ENCODE results near the gene ANAPC13. TPM values are rescaled to one million over a fixed set of nuclear protein-coding genes. Genes with fewer than 3 reads are reported as not detected.

Gene ANAPC13
- total RNA-seq, 1 experiment from 2014 or later = 47.3 TPM

DNA sequence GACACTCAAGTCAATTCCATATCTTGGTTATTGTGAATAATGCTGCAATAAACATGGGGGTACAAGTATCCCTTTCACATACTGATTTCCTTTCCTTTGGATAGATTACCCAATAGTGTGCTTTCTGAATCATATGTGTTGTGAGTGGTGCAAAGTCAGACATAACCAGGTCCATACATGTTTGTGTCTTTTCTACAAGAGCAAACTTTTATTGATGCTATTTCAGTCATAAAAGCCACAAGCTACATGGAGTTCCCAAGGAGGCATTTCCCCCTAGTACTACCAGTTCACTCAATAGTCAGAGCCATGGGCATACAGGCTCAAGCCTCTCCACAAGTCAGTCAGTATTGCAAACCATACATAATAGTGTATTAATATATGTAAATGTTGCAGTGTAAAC lies 10.2 kb upstream of the ANAPC13 start:
- Histone ChIP-seq H3K27ac (ENCODE audit: low read length) (no peak overlapping the region), H3K4me2 (ENCODE audit: low read depth, low read length, poor library complexity, severe bottlenecking) (no peak overlapping the region), H3K9me3 (ENCODE audit: low read length) (no peaks in the 10 kb centered on the region), H3K4me1 (ENCODE audit: low read length) (peaks cover 6% of the 10 kb centered on the region), H3K27me3 (ENCODE audit: low read length) (no peaks in the 10 kb centered on the region), H3K9ac (ENCODE audit: low read length) (no peak overlapping the region), H2AFZ (ENCODE audit: low read length) (no peak overlapping the region), H3K36me3 (ENCODE audit: insufficient read depth, low read length) (peaks cover 16% of the 10 kb centered on the region; the same call in 1 of the 2 replicates), H4K20me1 (ENCODE audit: insufficient read depth, low read depth, low read length) (no peaks in the 10 kb centered on the region), H3K9me2 (replicated peaks; ENCODE audit: insufficient read depth, low read length) (no peaks in the 10 kb centered on the region), H3K4me3 (ENCODE audit: low read length) (no peak overlapping the region), H3K79me2 (ENCODE audit: low read length) (peaks cover 94% of the 10 kb centered on the region)
- no peak for DNase-seq

DNA sequence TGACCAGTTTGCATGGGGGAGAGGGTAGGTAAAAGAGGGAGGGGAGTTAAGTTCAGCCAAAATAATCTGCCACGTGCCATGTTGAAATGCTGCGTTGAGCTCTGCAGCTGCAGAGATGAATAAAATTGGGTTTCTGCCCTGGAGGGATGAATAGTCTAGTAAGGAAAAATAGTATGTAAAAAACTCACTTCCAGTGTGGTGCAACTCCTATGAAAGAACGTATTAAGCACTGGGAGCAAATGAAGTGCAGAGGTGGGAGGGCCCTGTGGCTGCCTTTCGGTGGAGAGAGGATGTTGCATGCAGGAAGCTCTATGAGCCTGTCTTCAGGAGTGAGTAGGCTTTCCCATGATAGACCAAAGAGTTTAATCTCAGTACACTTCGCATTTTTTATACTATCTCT lies 8.7 kb upstream of the ANAPC13 start:
- no peaks in the 10 kb centered on the region for H4K20me1 ChIP-seq (ENCODE audit: insufficient read depth, low read depth, low read length)
- no peak overlapping the region for H3K9ac ChIP-seq (ENCODE audit: low read length)
- H3K27me3 ChIP-seq (ENCODE audit: low read length) = no peaks in the 10 kb centered on the region
- H3K4me3 ChIP-seq (ENCODE audit: low read length) = no peak overlapping the region
- H3K9me2 ChIP-seq (replicated peaks; ENCODE audit: insufficient read depth, low read length) = no peaks in the 10 kb centered on the region
- H3K36me3 ChIP-seq (ENCODE audit: insufficient read depth, low read length) = 0 out of 2 replicates have a peak, but pooled peaks cover 7% of the 10 kb centered on the region
- H2AFZ ChIP-seq (ENCODE audit: low read length) = no peak overlapping the region
- H3K4me1 ChIP-seq (ENCODE audit: low read length) = peaks cover 6% of the 10 kb centered on the region
- DNase-seq = no peak
- no peaks in the 10 kb centered on the region for H3K9me3 ChIP-seq (ENCODE audit: low read length)
- H3K79me2 ChIP-seq (ENCODE audit: low read length) = peaks cover 95% of the 10 kb centered on the region
- no peak overlapping the region for H3K4me2 ChIP-seq (ENCODE audit: low read depth, low read length, poor library complexity, severe bottlenecking)
- H3K27ac ChIP-seq (ENCODE audit: low read length) = no peak overlapping the region

DNA sequence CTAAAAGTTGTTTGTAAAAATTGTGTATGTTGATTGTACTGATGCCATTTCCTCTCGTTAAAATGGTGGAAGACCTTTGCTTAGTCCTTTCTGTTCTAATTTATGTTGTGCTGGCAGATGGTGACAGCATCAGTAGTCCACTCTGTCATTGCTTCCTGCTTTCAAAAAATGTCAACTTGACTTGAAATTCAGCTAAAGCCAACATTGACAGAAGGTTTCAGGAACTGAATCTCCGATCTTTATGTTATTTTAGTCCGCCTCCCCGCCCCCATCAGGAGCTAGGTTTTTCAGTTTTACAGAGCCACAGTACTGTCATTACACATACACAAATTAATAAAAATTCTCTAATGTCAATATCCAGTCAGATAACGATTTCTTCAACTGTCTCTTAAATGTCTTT lies 1.6 kb upstream of the ANAPC13 start:
- peak overlapping the region; percentile 86 for H3K9ac ChIP-seq (ENCODE audit: low read length)
- peaks cover 87% of the 10 kb centered on the region for H3K79me2 ChIP-seq (ENCODE audit: low read length)
- H2AFZ ChIP-seq (ENCODE audit: low read length) = no peak overlapping the region
- H4K20me1 ChIP-seq (ENCODE audit: insufficient read depth, low read depth, low read length) = no peaks in the 10 kb centered on the region
- peak overlapping the region; percentile 78 for H3K27ac ChIP-seq (ENCODE audit: low read length)
- H3K9me2 ChIP-seq (replicated peaks; ENCODE audit: insufficient read depth, low read length) = no peaks in the 10 kb centered on the region
- H3K9me3 ChIP-seq (ENCODE audit: low read length) = no peaks in the 10 kb centered on the region
- H3K36me3 ChIP-seq (ENCODE audit: insufficient read depth, low read length) = peaks cover 5% of the 10 kb centered on the region; the same call in 1 of the 2 replicates
- peaks cover 28% of the 10 kb centered on the region for H3K4me1 ChIP-seq (ENCODE audit: low read length)
- H3K27me3 ChIP-seq (ENCODE audit: low read length) = no peaks in the 10 kb centered on the region
- H3K4me2 ChIP-seq (ENCODE audit: low read depth, low read length, poor library complexity, severe bottlenecking) = peak overlapping the region; percentile 90
- DNase-seq = peak; percentile 77
- peak overlapping the region; percentile 80 for H3K4me3 ChIP-seq (ENCODE audit: low read length)

DNA sequence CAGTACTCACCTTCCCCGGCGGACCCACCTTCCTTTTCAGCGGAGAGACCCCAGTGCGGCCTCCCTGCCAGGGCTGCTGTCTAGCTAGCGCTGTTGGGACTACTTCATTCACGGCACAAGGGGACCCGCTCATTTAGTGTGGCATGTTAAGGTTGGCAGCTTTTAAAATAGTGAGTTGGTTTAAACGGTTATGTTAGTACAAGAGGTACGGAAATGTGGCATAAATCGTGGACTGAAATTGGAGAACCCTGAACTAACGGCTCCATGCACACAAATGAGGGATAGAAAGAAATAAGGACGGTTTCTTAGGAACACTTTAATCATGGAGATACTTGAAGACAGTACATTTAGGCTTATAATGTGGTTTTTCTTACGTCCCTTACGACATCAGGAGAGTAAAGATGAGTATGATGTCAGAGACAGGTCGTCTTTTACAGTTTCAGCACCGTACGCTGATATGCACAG lies 824 bp upstream of the ANAPC13 start:
- Histone ChIP-seq H3K9me3 (ENCODE audit: low read length) (no peaks in the 10 kb centered on the region), H3K9ac (ENCODE audit: low read length) (peak overlapping the region; percentile 86), H3K27me3 (ENCODE audit: low read length) (no peaks in the 10 kb centered on the region), H3K4me1 (ENCODE audit: low read length) (peaks cover 25% of the 10 kb centered on the region), H3K27ac (ENCODE audit: low read length) (peak overlapping the region; percentile 78), H3K36me3 (ENCODE audit: insufficient read depth, low read length) (peaks cover 11% of the 10 kb centered on the region; the same call in 1 of the 2 replicates), H2AFZ (ENCODE audit: low read length) (peak overlapping the region; percentile 15; the same call in 1 of the 2 replicates), H3K4me3 (ENCODE audit: low read length) (peak overlapping the region; percentile 80), H3K4me2 (ENCODE audit: low read depth, low read length, poor library complexity, severe bottlenecking) (peak overlapping the region; percentile 90), H3K9me2 (replicated peaks; ENCODE audit: insufficient read depth, low read length) (no peaks in the 10 kb centered on the region), H4K20me1 (ENCODE audit: insufficient read depth, low read depth, low read length) (no peaks in the 10 kb centered on the region), H3K79me2 (ENCODE audit: low read length) (peaks cover 82% of the 10 kb centered on the region)
- peak; percentile 71 for DNase-seq

DNA sequence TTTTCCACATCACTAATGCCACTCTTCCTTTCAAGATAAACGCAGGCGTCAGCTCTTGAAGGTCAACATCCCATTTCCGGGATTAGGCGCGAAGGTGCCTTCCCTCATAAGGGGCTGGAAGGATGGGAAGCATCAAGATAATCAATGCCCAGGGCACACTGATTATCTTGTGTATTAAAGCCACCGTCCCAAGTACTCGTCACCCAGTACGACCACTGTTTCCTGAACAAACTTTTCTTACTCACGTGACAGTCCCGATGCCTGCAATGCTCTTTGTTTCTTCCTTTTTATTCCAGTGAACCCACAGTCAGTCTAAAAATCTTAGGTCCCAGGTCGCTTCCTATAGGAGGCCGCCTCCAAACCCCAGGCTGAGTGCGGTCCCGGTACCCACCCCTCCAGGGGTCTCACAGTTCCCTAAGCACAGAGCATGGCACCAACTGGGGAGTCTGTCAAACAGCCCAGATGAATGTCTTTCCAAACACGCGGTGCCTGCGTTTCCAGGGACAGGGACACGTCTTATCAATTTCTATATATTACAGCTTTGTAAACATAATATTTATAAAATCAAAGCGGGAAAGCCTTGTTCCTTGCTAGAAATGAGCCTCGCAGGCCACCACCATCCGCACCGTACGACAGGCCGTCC lies 589 bp downstream of the ANAPC13 start:
- Histone ChIP-seq H3K4me2 (ENCODE audit: low read depth, low read length, poor library complexity, severe bottlenecking) (peak overlapping the region; percentile 78), H4K20me1 (ENCODE audit: insufficient read depth, low read depth, low read length) (no peaks in the 10 kb centered on the region), H3K9me3 (ENCODE audit: low read length) (no peaks in the 10 kb centered on the region), H3K27me3 (ENCODE audit: low read length) (no peaks in the 10 kb centered on the region), H3K36me3 (ENCODE audit: insufficient read depth, low read length) (peaks cover 21% of the 10 kb centered on the region; the same call in 1 of the 2 replicates), H2AFZ (ENCODE audit: low read length) (peak overlapping the region; percentile 15; the same call in 1 of the 2 replicates), H3K4me1 (ENCODE audit: low read length) (peaks cover 25% of the 10 kb centered on the region), H3K4me3 (ENCODE audit: low read length) (peak overlapping the region; percentile 80), H3K27ac (ENCODE audit: low read length) (peak overlapping the region; percentile 53), H3K9me2 (replicated peaks; ENCODE audit: insufficient read depth, low read length) (no peaks in the 10 kb centered on the region), H3K9ac (ENCODE audit: low read length) (peak overlapping the region; percentile 86), H3K79me2 (ENCODE audit: low read length) (peaks cover 68% of the 10 kb centered on the region)
- peak; percentile 63 for DNase-seq

DNA sequence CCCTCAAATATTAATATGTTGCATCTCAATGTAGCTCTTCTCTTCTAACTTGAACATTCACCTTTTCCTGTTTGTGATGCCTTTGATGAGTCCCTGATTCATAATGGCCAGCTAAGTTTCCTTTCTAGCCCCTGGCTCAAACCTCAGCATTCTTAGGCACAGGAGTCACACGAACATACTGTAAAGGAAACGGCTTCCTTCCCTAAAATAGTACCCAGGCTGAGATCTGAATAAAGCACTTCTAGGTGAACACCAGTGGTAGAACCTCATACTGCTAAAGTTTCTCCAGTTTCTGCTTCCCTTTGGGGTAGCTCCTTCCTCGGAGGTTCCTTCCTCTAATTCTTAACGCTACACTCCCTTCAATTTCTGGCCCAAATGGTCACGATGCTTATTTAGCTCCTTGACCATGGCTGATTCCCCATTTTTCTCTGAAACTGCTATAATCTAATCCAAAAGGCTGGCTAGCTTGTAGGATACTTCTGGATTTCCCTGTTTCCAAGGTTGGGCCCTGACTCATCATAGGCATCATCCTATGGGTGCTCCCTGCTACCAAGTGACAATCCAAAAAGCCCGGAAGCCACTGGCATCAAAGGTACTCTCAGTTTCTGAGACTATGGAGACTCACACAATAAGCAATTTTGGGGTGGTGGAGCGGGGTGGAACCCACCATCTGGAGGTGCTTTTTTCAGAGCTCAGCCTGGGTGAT lies 2.4 kb downstream of the ANAPC13 start:
- Histone ChIP-seq H3K4me3 (ENCODE audit: low read length) (peak overlapping the region; percentile 9; the same call in 1 of the 2 replicates), H3K27ac (ENCODE audit: low read length) (no peak overlapping the region), H3K4me1 (ENCODE audit: low read length) (peaks cover 25% of the 10 kb centered on the region), H3K9me3 (ENCODE audit: low read length) (no peaks in the 10 kb centered on the region), H3K27me3 (ENCODE audit: low read length) (no peaks in the 10 kb centered on the region), H3K4me2 (ENCODE audit: low read depth, low read length, poor library complexity, severe bottlenecking) (peak overlapping the region; percentile 78), H3K9me2 (replicated peaks; ENCODE audit: insufficient read depth, low read length) (no peaks in the 10 kb centered on the region), H3K9ac (ENCODE audit: low read length) (0 out of 2 replicates have a peak overlapping the region, but pooled peaks have one; percentile 1), H3K36me3 (ENCODE audit: insufficient read depth, low read length) (peaks cover 36% of the 10 kb centered on the region; the same call in 1 of the 2 replicates), H3K79me2 (ENCODE audit: low read length) (peaks cover 53% of the 10 kb centered on the region), H4K20me1 (ENCODE audit: insufficient read depth, low read depth, low read length) (no peaks in the 10 kb centered on the region), H2AFZ (ENCODE audit: low read length) (no peak overlapping the region)
- no peak for DNase-seq

DNA sequence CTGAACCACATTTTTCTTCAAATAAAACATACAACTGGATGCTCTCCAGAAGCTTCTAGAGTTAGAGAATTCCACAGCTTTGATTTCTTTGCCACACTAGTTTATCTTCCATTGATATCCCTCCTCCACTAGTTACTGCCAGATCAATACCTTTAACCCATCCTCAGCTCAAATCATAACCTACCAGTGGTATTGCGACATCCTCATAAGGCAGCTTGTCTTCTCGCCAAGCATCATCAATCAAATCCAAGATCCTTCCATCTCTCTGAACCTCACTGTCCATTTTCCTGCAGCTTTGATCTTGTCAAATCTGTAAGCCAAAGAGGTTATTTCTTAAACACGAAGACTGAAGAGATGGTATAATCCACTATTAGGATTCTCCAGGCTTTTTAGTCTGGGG lies 3.2 kb downstream of the ANAPC13 start:
- Histone ChIP-seq H3K79me2 (ENCODE audit: low read length) (peaks cover 46% of the 10 kb centered on the region), H3K36me3 (ENCODE audit: insufficient read depth, low read length) (peaks cover 43% of the 10 kb centered on the region; the same call in 1 of the 2 replicates), H3K27ac (ENCODE audit: low read length) (no peak overlapping the region), H4K20me1 (ENCODE audit: insufficient read depth, low read depth, low read length) (no peaks in the 10 kb centered on the region), H3K4me2 (ENCODE audit: low read depth, low read length, poor library complexity, severe bottlenecking) (no peak overlapping the region), H3K27me3 (ENCODE audit: low read length) (no peaks in the 10 kb centered on the region), H3K9me3 (ENCODE audit: low read length) (no peaks in the 10 kb centered on the region), H3K4me3 (ENCODE audit: low read length) (no peak overlapping the region), H3K4me1 (ENCODE audit: low read length) (peaks cover 21% of the 10 kb centered on the region), H3K9me2 (replicated peaks; ENCODE audit: insufficient read depth, low read length) (no peaks in the 10 kb centered on the region), H2AFZ (ENCODE audit: low read length) (no peak overlapping the region), H3K9ac (ENCODE audit: low read length) (no peak overlapping the region)
- DNase-seq = no peak

- no peak for DNase-seq
- Histone ChIP-seq H3K79me2 (ENCODE audit: low read length) (peaks cover 32% of the 10 kb centered on the region), H3K4me1 (ENCODE audit: low read length) (peaks cover 14% of the 10 kb centered on the region), H3K9me3 (ENCODE audit: low read length) (no peaks in the 10 kb centered on the region), H3K27ac (ENCODE audit: low read length) (no peak overlapping the region), H3K4me3 (ENCODE audit: low read length) (no peak overlapping the region), H3K9ac (ENCODE audit: low read length) (no peak overlapping the region), H3K27me3 (ENCODE audit: low read length) (no peaks in the 10 kb centered on the region), H3K9me2 (replicated peaks; ENCODE audit: insufficient read depth, low read length) (no peaks in the 10 kb centered on the region), H3K36me3 (ENCODE audit: insufficient read depth, low read length) (peaks cover 52% of the 10 kb centered on the region; the same call in 1 of the 2 replicates), H3K4me2 (ENCODE audit: low read depth, low read length, poor library complexity, severe bottlenecking) (no peak overlapping the region), H2AFZ (ENCODE audit: low read length) (no peak overlapping the region), H4K20me1 (ENCODE audit: insufficient read depth, low read depth, low read length) (no peaks in the 10 kb centered on the region)
These were observed 4.6 kb downstream of the ANAPC13 start for GRCh38 chr3:134481166-134481565.
